Transverse colon (tissue), 4 donors: ENCODE data around the gene NEDD4L.

ENCODE experiments used
- CTCF ChIP-seq, 5 experiments: fragments of 200-600 bp in 3 of 5; fragments of 450-650 bp in 2 of 5; sonication (generic) in 3 of 5; IDR thresholded peaks; 1 replicate in 2 of 5; 2 replicates in 3 of 5; pipeline ENCODE4 v1.5.1; 2016 to 2017; ENCODE audit warnings: antibody characterized with exemption in 5 of 5, inconsistent platforms in 3 of 5, mild to moderate bottlenecking in 2 of 5, moderate library complexity in 1 of 5
- EP300 ChIP-seq: sonication (generic); formaldehyde crosslinking; IDR thresholded peaks from one replicate; pipeline ENCODE4 v1.6.1; 2017; ENCODE audit warnings: antibody characterized with exemption, low read depth
- POLR2A ChIP-seq: fragments of 450-650 bp; IDR thresholded peaks from one replicate; pipeline ENCODE4 v1.6.1; 2016; ENCODE audit warnings: antibody characterized with exemption, mild to moderate bottlenecking, moderate library complexity
- POLR2AphosphoS5 ChIP-seq, 3 donors: sonication (generic); formaldehyde crosslinking; IDR thresholded peaks; one replicate each; pipeline ENCODE4 v1.6.1; 2016; ENCODE audit warnings: antibody characterized with exemption in 3 of 3

- TF ChIP-seq CTCF (IDR thresholded peaks at IDR 0.05) = no peak
- TF ChIP-seq EP300 = no peak
- TF ChIP-seq POLR2A = no peak
- no peak for TF ChIP-seq POLR2AphosphoS5 (IDR thresholded peaks at IDR 0.05)
Measured at GRCh38 chr18:58056852-58057251, 12.8 kb downstream of the NEDD4L start.
